PC-9 (cell line): ENCODE measurements around the gene SLX9.

ENCODE experiments used
- CTCF ChIP-seq: fragments of 200-600 bp; sonication (generic); conservative IDR thresholded peaks from 2 replicates; pipeline ENCODE4 v1.6.1; 2017; ENCODE audit warnings: mixed run types, antibody characterized with exemption, mild to moderate bottlenecking, moderate library complexity
- EZH2 ChIP-seq: fragments of 200-600 bp; sonication (generic); IDR thresholded peaks from 2 replicates; pipeline ENCODE4 v1.8.0; 2017; ENCODE audit warnings: antibody characterized with exemption, low read depth

- TF ChIP-seq CTCF: no peak
- no peak for TF ChIP-seq EZH2
These were observed 9.4 kb downstream of the SLX9 start for GRCh38 chr21:44949161-44949778.
